HG03175 (cell line): ENCODE results near the gene ZNF48.
"Not testable (repeated sequence)": the region's sequence is repeated elsewhere in the genome, so short reads cannot be mapped to it uniquely, and the experiment has no call there.

ENCODE experiments used
- ATAC-seq: cut with Tn5 transposase; IDR thresholded peaks from one replicate; pipeline ENCODE4 v1.9.1; 2021; ENCODE audit warnings: mild to moderate bottlenecking, moderate library complexity; ENCODE audit not compliant: unreplicated experiment

Gene ZNF48

DNA sequence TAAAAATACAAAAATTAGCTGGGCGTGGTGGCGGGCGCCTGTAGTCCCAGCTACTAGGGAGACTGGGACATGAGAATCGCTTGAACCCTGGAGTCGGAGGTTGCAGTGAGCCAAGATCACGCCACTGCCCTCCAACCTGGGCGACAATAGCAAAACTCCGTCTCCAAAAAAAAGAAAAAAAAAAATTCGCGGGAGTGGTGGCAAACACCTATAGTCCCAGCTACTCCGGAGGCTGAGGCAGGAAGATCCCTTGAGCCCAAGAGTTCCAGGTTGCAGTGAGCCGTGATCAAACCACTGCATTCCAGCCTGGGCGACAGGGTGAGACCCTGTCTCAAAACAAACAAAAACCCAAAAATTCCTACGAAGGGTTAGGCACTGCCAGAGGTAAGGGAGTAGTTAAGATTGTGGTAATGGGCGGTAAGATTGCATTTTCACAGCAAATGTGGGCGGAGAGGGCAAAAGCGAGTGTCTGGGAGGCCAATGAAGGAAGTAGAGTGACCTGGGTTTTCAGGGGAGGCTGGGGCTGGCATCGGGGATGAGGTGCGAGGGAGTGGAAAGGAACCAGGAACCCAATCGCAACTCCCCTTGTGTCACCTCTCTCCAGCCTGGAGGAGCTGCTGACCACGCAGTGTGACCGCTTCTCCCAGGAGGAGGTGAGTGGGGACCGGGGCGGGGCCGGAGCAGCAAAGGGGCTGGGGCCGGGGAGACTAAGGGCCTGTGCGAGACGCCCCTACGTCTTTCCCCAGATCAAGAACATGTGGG, 18.0 kb upstream of the ZNF48 start:
- ATAC-seq: no peak

DNA sequence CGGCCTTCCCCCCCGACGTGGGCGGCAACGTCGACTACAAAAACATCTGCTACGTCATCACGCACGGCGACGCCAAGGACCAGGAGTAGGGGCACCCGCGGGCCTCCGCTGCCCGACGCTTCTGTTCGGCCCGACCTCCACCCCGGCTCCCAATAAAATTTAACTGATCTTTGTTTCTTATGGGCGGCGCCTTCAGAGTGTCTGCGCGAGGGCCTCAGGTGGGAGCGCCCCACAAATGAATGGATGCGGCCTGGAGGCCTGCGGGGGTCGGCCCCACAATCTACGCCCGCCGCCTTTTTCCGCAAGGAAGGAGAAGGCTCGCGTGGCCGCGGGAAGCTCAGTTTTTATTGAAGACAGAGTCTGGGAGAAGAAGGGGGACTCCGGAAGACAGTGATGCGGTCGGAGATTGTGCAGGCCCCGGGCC, 17.4 kb upstream of the ZNF48 start:
- peak; percentile 28 for ATAC-seq

DNA sequence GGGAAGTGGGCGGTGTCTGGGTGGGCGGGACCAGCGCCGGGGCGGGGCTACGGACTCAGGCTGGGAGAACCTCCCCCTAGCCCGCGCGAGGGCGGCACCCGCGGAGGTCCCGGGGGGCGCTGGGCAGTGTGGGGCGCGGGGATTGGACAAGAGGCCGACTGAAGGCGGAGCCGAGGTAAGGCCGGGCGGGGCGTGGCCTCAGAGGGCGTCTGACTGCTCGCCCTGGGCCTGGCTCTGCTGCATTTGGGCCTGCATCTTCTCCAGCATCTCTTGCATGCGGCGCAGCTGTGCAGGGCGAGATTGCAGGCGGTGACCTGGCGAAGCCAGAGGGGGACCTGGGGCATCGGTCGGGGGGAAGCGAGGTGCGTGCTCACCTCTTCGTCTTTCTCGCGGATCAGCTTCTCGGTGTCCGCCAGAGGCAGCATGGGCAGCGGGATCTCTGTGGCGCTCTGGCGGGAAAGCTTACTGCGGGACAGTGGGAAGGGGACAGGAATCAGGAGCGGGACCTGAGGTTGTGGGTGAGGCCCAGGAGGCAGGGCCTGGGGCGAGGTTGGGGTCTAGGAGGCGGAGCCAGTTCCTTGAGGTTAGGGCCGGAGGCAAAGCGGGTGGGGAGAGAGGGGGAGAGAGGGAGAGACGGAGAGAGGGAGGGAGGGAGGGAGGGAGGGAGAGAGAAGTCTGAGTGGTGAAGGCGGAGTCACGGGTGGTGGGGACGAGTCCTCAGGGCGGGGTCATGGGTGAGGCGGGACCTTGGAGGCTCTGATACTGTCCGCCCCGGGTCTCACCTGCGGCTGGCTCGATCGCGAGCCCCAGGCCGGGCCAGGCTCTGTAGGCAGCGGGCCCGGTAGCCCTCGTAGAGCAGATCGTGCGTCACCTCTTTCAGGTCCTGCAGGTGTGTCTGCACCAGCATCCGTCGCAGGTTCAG, 16.7 kb upstream of the ZNF48 start:
- ATAC-seq: peak; percentile 88

DNA sequence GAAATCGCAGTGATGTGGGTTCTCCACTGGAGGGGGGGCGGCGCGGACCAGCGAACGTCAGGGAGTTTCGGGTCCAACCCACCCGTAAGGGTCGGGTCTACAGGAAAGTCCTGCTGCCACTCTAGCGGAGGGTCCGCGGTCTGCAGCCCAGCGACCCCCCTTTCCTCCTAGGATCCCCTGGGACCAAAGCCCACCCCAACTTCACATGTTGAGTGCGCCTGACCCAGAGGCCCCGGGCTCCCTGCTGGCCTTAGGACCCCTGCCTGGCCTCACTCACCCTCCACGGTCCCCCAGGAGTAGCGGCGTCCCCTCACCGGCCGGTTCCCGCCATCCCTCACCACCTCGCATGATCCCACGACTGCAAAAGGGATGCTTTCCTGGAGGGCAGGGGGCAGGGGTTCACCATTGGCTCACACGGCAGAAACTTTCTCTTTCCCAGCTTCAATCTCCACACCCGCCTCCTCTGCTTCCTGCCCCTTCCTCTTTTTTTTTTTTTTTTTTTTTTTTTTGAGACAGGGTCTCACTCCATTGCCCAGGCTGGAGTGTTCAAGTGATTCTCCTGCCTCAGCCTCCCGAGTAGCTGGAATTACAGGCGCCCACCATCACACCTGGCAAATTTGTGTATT, 15.9 kb upstream of the ZNF48 start:
- ATAC-seq: no peak

DNA sequence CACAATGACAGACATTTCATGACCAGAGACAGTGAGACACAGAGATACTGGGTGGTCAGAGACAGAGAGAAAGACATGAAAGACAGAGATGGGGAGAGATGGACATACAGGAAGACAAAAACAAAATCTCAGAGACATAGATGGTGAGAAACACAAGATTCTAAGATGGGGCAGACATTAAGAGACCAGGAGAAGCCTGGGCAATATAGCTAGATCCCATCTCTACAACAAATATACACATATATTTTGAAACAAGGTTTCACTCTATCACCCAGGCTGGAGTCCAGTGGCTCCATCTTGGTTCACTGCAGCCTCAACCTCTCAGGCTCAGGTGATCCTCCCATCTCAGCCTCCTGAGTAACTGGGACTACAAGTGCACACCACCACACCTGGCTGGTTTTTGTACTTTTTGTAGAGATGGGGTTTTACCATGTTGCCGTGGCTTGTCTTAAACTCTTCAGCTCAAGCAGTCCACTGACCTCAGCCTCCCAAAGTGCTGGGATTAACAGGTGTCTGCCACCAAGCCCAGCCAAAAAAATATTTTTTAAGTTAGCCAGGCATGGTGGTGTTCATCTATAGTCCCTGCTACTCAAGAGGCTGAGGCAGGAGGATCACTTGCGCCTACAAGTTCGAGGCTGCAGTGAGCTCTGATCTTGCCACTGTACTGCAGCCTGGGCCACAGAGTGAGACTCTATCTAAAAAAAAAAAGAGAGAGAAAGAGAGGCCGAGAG, 15.0 kb upstream of the ZNF48 start:
- no peak for ATAC-seq

DNA sequence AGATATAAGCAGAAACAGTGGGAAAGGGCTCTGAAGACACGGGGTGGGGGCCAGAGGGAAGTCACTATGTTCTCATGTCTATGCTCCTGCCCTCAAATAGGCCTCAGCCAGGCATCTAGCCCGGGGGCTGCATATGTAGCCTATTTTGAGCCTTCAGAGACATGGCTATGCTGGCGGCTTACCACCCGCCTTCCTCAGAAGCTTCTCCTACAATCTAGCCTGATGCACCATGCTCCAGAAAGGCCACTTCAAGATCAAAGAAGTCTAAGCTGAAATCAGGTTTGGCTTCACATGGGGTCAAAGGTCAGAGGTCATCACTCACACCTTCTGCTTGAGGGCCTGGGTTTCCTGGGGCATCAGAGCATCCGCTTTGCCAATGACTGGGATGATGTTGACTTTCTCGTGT, 14.4 kb upstream of the ZNF48 start:
- ATAC-seq: no peak

DNA sequence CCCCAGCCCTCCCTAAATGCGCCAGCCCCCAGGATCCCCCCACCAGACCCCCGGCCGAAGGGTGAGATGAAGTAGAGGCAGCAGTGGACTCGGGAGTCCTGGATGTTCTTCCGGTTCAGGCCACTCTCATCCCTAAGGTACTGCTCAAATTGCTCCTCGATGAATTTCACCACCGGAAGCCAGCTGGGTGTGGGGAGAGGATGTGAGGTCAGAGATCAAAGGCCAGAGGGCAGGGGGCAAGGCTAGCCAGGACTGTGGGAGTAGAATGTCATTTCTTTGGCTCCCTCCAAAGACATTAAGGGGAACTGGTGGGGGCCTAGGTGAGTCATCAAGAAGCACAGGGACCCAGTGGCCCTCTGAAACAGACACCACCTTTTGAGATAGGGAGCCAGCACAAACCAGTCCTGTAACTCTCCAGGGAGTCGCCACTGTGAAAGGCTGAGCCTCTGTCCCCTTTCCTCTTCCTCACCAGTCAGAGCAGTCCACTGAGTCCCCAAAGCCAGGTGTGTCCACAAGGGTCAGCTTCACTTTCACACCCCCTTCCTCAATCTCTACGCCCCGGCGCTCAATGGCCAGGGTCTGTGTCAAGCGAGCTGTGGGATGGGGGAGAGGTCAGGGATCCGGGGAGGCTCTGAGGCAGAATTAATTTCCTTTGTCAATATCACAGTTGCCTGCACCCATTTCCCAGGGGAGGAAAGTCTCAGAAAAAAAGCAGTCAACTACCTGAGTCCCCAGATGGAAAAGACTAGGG, 13.8 kb upstream of the ZNF48 start:
- no peak for ATAC-seq

DNA sequence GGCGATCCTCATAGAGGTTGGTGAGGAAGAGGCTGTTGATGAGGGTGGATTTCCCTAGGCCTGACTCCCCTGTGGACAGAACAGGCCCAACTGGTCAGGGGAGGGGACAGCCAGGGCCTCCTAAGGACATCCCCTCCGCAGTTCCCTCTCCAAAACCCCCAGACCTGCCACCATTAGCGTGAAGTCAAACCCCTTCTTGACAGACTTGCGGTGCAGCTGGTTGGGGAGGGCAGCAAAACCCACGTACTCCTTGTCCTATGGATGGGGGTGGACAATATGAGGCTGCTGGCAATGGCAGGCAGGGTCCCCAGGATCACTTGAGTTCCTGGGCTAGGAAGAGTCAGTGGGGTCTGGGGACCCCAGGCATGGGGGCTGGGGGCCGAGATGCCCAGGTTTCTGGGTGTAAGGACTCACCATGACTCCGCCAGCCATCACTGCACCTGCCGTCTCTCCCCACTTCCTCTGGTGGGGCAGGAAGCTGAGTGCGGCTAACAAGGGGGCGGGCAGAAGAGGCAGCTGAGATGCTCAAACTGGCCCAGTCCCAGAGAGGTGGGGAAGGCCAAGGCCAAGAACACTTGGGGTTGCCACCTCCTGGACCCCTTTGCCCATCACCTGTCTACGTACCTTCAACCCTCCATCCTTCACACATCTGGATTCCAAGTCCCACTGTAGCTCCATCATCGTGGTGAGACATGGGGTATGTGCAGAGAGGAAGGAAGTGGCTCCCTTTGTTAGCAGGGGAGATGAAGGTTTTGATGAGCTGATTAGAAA, 12.9 kb upstream of the ZNF48 start, which contains the start of gene SEPTIN1:
Gene SEPTIN1 (minus strand): TSS at position 451 of the 771 bp plus-strand sequence. CDS start 19 bp downstream, at position 432.
- no peak for ATAC-seq

DNA sequence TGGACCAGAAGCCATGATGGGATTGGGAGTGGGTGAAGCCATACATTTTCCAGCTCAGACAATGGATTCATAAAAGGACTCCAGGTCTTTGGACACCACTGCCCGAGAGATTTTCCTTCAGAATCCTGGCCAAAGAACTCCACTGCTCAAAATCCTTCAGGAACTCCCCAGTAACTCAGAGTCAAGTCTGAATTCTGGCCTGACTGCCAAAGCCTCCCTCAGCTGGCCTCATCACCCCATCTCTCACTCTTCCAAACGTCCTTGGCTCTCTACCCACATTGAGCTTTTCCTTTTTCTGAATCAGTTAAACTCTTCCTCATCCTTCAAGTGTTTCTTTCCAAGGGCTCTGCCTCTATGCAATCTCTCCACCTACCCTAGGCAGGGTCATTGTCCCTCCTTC, 11.7 kb upstream of the ZNF48 start:
- ATAC-seq: no peak

DNA sequence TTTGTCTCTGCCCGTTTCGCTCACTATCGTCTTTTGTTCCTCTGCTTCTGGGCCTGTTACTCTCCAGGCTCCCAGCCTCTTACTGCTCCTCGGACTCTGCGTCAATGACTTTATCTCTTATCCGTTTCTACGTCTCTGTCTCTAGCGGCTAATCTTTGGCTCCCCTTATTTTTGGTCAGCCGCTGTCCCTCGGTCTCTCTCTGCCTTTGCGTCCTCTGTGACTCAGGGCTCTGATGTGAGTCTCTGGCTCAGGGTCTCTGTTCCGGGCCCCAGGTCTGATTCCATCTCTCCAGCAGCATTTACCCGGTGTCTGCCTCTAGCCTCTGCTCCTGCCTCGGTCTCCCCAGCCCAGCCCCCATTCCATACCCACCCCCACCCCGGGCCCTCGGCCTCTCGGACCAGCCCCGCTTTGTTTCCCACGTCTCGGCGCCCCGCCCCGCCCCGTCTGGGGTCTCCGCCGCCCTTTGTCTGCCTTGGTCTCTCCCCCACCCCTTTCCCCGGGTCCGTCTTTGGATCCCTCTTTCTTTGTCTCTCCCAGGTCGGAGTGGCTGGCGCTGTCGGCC, 547 bp upstream of the ZNF48 start:
- ATAC-seq: peak; percentile 10

DNA sequence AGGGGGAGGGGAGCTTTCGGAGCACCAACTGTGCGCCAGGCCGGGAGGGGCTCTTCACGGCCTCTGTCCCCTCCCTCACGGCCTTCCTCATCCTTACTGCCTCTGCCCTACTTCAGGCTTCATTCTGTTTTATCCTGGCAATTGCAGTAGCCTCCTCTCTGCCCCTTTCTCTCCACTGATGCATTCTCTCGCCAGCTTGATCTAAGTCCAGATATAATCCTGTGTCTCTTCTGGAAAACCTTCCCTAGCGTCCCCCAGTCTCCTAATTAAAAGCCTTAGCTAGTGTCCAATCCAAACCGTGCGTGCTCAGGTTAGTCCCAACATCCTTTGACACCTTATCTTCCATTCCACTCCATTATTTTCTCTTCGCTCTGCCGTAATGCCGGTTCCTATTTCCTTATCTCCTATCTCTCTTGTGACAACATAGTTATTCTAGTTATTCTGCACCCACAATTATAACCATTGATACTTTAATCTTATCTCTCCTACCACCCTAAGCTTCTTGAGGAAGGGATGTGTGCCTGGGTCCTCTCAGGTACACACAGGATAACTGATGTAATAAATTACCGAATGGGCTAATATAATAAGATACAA, 869 bp downstream of the ZNF48 start:
- no peak for ATAC-seq

DNA sequence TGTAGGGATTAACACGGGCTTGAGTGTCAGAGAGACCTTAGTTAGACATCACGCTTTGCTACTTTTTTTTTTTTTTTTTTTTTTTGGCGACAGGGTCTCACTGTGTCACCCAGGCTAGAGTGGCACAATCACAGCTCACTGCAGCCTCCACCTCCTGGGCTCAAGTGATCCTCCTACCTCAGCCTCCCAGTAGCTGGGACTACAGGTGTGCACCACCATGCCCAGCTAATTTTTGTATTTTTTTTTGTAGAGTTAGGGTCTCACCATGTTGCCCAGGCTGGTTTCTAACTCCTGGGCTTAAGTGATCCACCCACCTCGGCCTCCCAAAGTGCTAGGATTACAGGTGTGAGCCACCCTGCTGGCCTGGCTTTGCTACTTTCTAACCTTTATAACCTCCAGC, 1.4 kb downstream of the ZNF48 start:
- not testable (repeated sequence) for ATAC-seq

DNA sequence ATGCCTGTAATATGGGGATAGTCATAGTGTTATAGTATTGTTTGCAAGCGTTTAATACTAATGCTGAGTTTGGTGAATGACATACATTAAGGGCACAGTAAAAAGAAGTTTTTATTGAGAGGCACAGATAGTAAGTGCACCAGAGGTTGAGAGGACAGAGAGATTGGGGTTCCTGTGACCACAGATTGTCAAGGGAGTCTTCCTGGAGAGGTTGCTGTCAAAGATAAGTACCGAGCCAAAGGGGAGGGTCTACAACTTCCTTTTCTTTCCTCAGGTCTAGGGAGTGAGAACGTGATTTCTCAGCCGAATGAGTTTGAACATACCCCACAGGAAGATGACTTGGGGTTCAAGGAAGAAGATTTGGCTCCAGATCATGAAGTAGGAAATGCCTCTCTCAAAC, 1.8 kb downstream of the ZNF48 start:
- no peak for ATAC-seq

DNA sequence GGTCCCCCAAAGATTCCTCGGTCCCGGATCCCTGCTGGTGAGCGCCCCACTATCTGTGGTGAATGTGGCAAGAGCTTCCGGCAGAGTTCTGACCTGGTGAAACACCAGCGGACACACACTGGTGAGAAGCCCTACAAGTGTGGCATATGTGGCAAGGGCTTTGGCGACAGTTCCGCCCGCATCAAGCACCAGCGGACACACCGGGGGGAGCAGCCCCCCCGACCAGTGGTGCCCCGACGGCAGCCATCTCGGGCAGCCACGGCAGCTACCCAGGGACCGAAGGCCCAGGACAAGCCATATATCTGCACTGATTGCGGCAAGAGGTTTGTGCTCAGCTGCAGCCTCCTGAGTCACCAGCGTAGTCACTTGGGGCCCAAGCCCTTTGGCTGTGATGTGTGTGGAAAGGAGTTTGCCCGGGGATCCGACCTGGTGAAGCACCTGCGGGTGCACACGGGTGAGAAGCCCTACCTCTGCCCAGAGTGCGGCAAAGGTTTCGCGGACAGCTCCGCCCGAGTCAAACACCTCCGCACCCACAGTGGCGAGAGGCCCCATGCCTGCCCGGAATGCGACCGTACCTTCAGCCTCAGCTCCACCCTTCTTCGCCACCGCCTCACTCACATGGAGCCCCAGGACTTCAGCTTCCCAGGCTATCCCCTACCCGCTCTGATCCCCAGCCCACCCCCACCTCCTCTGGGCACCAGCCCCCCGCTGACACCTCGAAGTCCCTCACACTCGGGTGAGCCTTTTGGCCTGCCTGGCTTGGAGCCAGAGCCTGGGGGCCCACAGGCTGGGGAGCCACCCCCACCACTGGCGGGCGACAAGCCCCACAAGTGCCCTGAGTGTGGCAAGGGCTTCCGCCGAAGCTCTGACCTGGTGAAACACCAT, 2.8 kb downstream of the ZNF48 start:
- no peak for ATAC-seq

DNA sequence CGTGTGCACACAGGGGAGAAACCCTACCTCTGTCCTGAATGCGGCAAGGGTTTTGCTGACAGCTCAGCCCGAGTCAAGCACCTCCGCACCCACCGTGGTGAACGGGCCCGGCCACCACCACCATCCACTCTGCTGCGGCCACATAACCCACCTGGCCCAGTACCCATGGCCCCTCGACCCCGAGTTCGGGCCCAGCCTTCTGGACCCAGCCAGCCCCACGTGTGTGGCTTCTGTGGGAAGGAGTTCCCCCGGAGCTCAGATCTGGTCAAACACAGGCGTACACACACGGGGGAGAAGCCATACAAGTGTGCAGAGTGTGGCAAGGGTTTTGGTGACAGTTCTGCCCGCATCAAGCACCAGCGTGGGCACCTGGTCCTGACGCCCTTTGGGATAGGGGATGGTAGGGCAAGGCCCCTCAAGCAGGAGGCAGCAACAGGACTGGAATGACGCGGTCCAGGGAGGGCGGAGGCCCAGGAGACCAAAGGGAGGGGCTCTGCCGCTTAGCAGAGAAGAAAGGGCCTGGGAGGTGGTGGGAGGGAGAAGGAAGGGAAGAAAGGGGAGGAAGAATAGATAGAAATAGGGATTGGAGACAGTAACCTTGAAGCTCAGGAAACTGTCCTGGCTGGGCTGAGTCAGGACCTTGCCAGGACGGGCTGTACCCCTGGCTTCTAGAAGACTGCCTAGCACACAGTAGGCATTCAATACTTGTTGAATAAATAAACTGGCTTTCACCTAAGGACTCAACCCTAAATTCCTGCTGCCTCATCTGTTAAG, 3.6 kb downstream of the ZNF48 start:
- ATAC-seq: no peak

DNA sequence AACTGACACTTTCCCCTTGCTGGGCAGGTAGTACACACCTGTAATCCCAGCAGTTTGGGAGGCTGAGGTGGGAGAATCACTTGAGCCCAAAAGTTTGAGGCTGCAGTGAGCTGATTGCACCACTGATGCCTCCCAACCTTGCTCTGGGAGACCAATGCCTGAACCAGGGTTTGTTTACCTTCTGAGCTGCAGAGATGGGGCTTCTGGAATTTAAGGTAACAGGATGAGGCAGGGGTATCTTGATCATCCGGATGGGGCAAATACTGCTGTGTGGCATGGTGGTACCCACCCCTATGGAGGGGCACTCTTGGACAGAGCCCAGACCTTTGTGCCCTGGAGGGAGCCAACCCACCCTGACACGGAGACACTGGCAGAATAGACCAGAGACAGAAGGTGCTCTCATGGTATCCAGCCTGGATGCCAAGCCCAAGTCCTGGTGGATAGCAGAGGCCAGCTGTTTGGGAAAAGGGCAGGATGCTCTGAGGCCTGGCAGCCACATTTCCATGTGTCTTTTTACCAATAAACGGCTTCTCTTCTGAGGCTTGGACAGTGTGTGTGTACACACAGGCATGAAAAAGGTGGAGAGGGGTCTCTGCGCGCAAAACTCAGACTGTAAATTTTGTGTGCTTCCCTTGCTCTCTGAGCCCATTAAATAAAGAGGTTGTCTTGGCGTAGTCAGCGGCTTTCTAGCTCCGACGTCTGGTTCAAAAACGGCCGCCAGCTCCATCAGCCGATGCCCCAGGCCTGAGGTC, 4.4 kb downstream of the ZNF48 start:
- ATAC-seq: no peak
